Breast epithelium (tissue), 4 donors: ENCODE measurements around the gene PRKD2. TPM values are rescaled to one million over a fixed set of nuclear protein-coding genes. Genes with fewer than 3 reads are reported as not detected.

Experiments
- DNase-seq, 2 donors: peaks; one replicate each; pipeline ENCODE4 v3.0.0-alpha.2; 2019; ENCODE audit warnings: low spot score in 2 of 2
- H3K27ac ChIP-seq, 2 donors: fragments of 200-600 bp; sonication (generic) in 1 of 2; one replicate each; pipeline ENCODE4 v1.5.1; 2016 to 2019; ENCODE audit warnings: mild to moderate bottlenecking in 1 of 2
- H3K27me3 ChIP-seq, 2 donors: fragments of 200-600 bp; sonication (generic) in 1 of 2; one replicate each; pipeline versions ENCODE4 v1.5.1 to v1.6.0; 2017 to 2019; ENCODE audit warnings: control low read depth in 1 of 2, mild to moderate bottlenecking in 1 of 2
- H3K36me3 ChIP-seq: fragments of 200-600 bp; one replicate; pipeline ENCODE4 v1.5.1; 2019
- H3K4me1 ChIP-seq, 2 donors: fragments of 200-600 bp; sonication (generic); one replicate each; pipeline ENCODE4 v1.5.1; 2016 to 2019; ENCODE audit warnings: control low read depth in 1 of 2
- H3K4me3 ChIP-seq, 3 donors: fragments of 200-600 bp; sonication (generic); 1 replicate in 2 of 3; 2 replicates in 1 of 3; pipeline ENCODE4 v1.5.1; 2016 to 2019; ENCODE audit warnings: mild to moderate bottlenecking in 3 of 3, moderate library complexity in 2 of 3
- H3K9me3 ChIP-seq, 2 donors: fragments of 200-600 bp; sonication (generic) in 1 of 2; one replicate each; pipeline ENCODE4 v1.5.1; 2016 to 2019; ENCODE audit warnings: control low read depth in 1 of 2
- CTCF ChIP-seq, 3 donors: fragments of 450-650 bp; IDR thresholded peaks; one replicate each; pipeline ENCODE4 v1.5.1; 2016 to 2017; ENCODE audit warnings: antibody characterized with exemption in 3 of 3, mild to moderate bottlenecking in 3 of 3, moderate library complexity in 3 of 3
- POLR2A ChIP-seq: fragments of 450-650 bp; IDR thresholded peaks from one replicate; pipeline ENCODE4 v1.6.1; 2016; ENCODE audit warnings: antibody characterized with exemption, mild to moderate bottlenecking, moderate library complexity
- POLR2AphosphoS5 ChIP-seq, 3 donors: sonication (generic); formaldehyde crosslinking; IDR thresholded peaks; one replicate each; pipeline ENCODE4 v1.6.1; 2017; ENCODE audit warnings: antibody characterized with exemption in 3 of 3
- intact Hi-C: fragments of 100-400 bp; cut with DNase I; formaldehyde crosslinking; loops from one replicate; pipeline ENCODE4 v1.15.1; 2023; ENCODE audit warnings: low total_unique reads
- total RNA-seq, 3 donors: library from RNA; depleted of rRNA; stranded (reverse); fragments of >200 nt; gene quantifications; one replicate each; pipeline ENCODE4 v1.1.0, GENCODE V29; 2016

PRKD2 gene
- total RNA-seq, 3 donors from 2014 or later: 13.1 to 36.7 (median 25.5) TPM

GRCh38 chr19:46722004-46722380 lies 5.1 kb upstream of the PRKD2 start:
- no peaks in the 10 kb centered on the region for H3K27me3 ChIP-seq
- intact Hi-C loops: no loop called here
- no peaks in the 10 kb centered on the region for H3K9me3 ChIP-seq
- peaks cover 0 to 5% of the 10 kb centered on the region in 2 donors for H3K4me1 ChIP-seq
- no peak for TF ChIP-seq POLR2A
- no peak for TF ChIP-seq CTCF (IDR thresholded peaks at IDR 0.05)
- TF ChIP-seq POLR2AphosphoS5 (IDR thresholded peaks at IDR 0.05): no peak
- no peak for DNase-seq
- no peaks in the 10 kb centered on the region for H3K36me3 ChIP-seq
- H3K4me3 ChIP-seq: no peak overlapping the region
- peak overlapping the region in 1 of 2 donors; percentile 52 for H3K27ac ChIP-seq

GRCh38 chr19:46721269-46722003 lies 4.5 kb upstream of the PRKD2 start:
- Histone ChIP-seq H3K9me3 (no peaks in the 10 kb centered on the region), H3K27ac (peak overlapping the region in 1 of 2 donors; percentile 52), H3K4me1 (peaks cover 0 to 5% of the 10 kb centered on the region in 2 donors), H3K36me3 (no peaks in the 10 kb centered on the region), H3K4me3 (no peak overlapping the region), H3K27me3 (no peaks in the 10 kb centered on the region)
- no peak for DNase-seq
- intact Hi-C loops: no loop called here
- TF ChIP-seq POLR2A (no peak), POLR2AphosphoS5 (IDR thresholded peaks at IDR 0.05) (no peak), CTCF (IDR thresholded peaks at IDR 0.05) (no peak)

GRCh38 chr19:46720503-46721239 lies 3.8 kb upstream of the PRKD2 start:
- no peak for DNase-seq
- TF ChIP-seq POLR2AphosphoS5 (IDR thresholded peaks at IDR 0.05): no peak
- no peak for TF ChIP-seq CTCF (IDR thresholded peaks at IDR 0.05)
- no peak for TF ChIP-seq POLR2A
- Histone ChIP-seq H3K4me3 (no peak overlapping the region), H3K4me1 (peaks cover 0 to 6% of the 10 kb centered on the region in 2 donors), H3K27me3 (no peaks in the 10 kb centered on the region), H3K36me3 (no peaks in the 10 kb centered on the region), H3K9me3 (no peaks in the 10 kb centered on the region), H3K27ac (no peak overlapping the region)
- intact Hi-C loops: no loop called here

GRCh38 chr19:46719629-46720502 lies 3.0 kb upstream of the PRKD2 start:
- H3K36me3 ChIP-seq: no peaks in the 10 kb centered on the region
- DNase-seq: no peak
- intact Hi-C loops: no loop called here

More at GRCh38 chr19:46719629-46720502, 3.0 kb upstream of the PRKD2 start:
- no peaks in the 10 kb centered on the region for H3K27me3 ChIP-seq
- no peaks in the 10 kb centered on the region for H3K9me3 ChIP-seq
- H3K4me1 ChIP-seq: peaks cover 0 to 10% of the 10 kb centered on the region in 2 donors
- H3K4me3 ChIP-seq: no peak overlapping the region
- peak overlapping the region in 1 of 2 donors; percentile 12 for H3K27ac ChIP-seq
- TF ChIP-seq POLR2A: no peak
- no peak for TF ChIP-seq POLR2AphosphoS5 (IDR thresholded peaks at IDR 0.05)
- no peak for TF ChIP-seq CTCF (IDR thresholded peaks at IDR 0.05)
